ENCODE data around the gene CCSER2. TPM values are rescaled to one million over a fixed set of nuclear protein-coding genes. Genes with fewer than 3 reads are reported as not detected.

The CCSER2 gene
- total and polyA plus RNA-seq, 7 donors = 10.2 to 101 (median 83.2) TPM

- H3K4me1 ChIP-seq = no peaks in the 10 kb centered on the region
- intact Hi-C loops (cut with DNase I) = no loop called here
- 73 to 80% methylated on average over 3 of the region's 3 CpGs for WGBS, 2 donors
- no peaks in the 10 kb centered on the region for H3K27me3 ChIP-seq
- no peak for DNase-seq
- no peak overlapping the region for H3K27ac ChIP-seq
- no peaks in the 10 kb centered on the region for H3K36me3 ChIP-seq
- no peak overlapping the region for H3K4me3 ChIP-seq
- TF ChIP-seq POLR2A (IDR thresholded peaks at IDR 0.05) = no peak
- TF ChIP-seq POLR2AphosphoS5 (IDR thresholded peaks at IDR 0.05) = no peak
- TF ChIP-seq, protein P1, sequence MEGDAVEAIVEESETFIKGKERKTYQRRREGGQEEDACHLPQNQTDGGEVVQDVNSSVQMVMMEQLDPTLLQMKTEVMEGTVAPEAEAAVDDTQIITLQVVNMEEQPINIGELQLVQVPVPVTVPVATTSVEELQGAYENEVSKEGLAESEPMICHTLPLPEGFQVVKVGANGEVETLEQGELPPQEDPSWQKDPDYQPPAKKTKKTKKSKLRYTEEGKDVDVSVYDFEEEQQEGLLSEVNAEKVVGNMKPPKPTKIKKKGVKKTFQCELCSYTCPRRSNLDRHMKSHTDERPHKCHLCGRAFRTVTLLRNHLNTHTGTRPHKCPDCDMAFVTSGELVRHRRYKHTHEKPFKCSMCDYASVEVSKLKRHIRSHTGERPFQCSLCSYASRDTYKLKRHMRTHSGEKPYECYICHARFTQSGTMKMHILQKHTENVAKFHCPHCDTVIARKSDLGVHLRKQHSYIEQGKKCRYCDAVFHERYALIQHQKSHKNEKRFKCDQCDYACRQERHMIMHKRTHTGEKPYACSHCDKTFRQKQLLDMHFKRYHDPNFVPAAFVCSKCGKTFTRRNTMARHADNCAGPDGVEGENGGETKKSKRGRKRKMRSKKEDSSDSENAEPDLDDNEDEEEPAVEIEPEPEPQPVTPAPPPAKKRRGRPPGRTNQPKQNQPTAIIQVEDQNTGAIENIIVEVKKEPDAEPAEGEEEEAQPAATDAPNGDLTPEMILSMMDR (IDR thresholded peaks at IDR 0.05) = no peak
- TF ChIP-seq EP300 (IDR thresholded peaks at IDR 0.05) = no peak
- no peaks in the 10 kb centered on the region for H3K9me3 ChIP-seq
These were observed 38.2 kb upstream of the CCSER2 start for GRCh38 chr10:84290235-84290634.

DNA sequence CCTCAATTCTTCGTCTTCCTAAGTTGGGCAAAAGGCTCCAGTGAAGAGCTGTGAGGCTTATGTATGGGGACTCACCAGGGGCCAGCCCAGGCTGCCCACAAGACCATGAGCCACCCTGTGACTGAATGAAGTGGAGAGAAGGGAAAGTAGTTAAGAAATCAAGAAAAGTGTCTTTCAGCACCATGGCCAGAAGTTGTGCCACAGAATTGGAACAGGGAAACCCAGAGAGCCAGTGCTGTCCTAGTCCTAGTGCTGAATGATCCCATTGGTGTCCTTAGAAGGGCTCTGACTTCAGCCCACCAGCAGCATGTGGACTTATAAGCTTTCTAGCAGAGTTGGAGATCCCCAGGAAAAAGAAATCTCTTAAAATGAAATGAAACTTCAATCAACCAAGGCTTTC is 37.0 kb upstream of the CCSER2 start:
- Histone ChIP-seq H3K4me3 (no peak overlapping the region), H3K9me3 (no peaks in the 10 kb centered on the region), H3K27ac (no peak overlapping the region), H3K4me1 (no peaks in the 10 kb centered on the region), H3K36me3 (no peaks in the 10 kb centered on the region), H3K27me3 (no peaks in the 10 kb centered on the region)
- 28 to 40% methylated on average over 1 of the region's 1 CpG for WGBS, 2 donors
- intact Hi-C loops (cut with DNase I) = no loop called here
- TF ChIP-seq EP300 (IDR thresholded peaks at IDR 0.05) = no peak
- no peak for TF ChIP-seq POLR2A (IDR thresholded peaks at IDR 0.05)
- TF ChIP-seq, protein P1 (IDR thresholded peaks at IDR 0.05) = no peak
- TF ChIP-seq POLR2AphosphoS5 (IDR thresholded peaks at IDR 0.05) = no peak
- DNase-seq = no peak

GRCh38 chr10:84292502-84292901 is 35.9 kb upstream of the CCSER2 start:
- H3K4me1 ChIP-seq = no peaks in the 10 kb centered on the region
- intact Hi-C loops (cut with DNase I) = no loop called here
- 94 to 99% methylated on average over 2 of the region's 2 CpGs for WGBS, 2 donors
- no peak for TF ChIP-seq POLR2A (IDR thresholded peaks at IDR 0.05)
- no peak for TF ChIP-seq EP300 (IDR thresholded peaks at IDR 0.05)
- no peak for TF ChIP-seq POLR2AphosphoS5 (IDR thresholded peaks at IDR 0.05)
- TF ChIP-seq, protein P1 (IDR thresholded peaks at IDR 0.05) = no peak
- H3K27ac ChIP-seq = no peak overlapping the region
- H3K4me3 ChIP-seq = no peak overlapping the region
- DNase-seq = no peak
- H3K36me3 ChIP-seq = no peaks in the 10 kb centered on the region
- no peaks in the 10 kb centered on the region for H3K9me3 ChIP-seq
- H3K27me3 ChIP-seq = no peaks in the 10 kb centered on the region

GRCh38 chr10:84293171-84293570 is 35.2 kb upstream of the CCSER2 start:
- Histone ChIP-seq H3K4me3 (no peak overlapping the region), H3K4me1 (no peaks in the 10 kb centered on the region), H3K27me3 (no peaks in the 10 kb centered on the region), H3K36me3 (no peaks in the 10 kb centered on the region), H3K9me3 (no peaks in the 10 kb centered on the region), H3K27ac (no peak overlapping the region)
- TF ChIP-seq EP300 (IDR thresholded peaks at IDR 0.05) (no peak), POLR2AphosphoS5 (IDR thresholded peaks at IDR 0.05) (no peak), POLR2A (IDR thresholded peaks at IDR 0.05) (no peak)
- TF ChIP-seq, protein P1 (IDR thresholded peaks at IDR 0.05) = no peak
- no peak for DNase-seq
- intact Hi-C loops (cut with DNase I) = no loop called here
- 96 to 100% methylated on average over 1 of the region's 1 CpG for WGBS, 2 donors

- no peaks in the 10 kb centered on the region for H3K27me3 ChIP-seq
These were observed 34.8 kb upstream of the CCSER2 start for GRCh38 chr10:84293574-84294016.

More at GRCh38 chr10:84293574-84294016, 34.8 kb upstream of the CCSER2 start:
- no peak for DNase-seq
- H3K27ac ChIP-seq = no peak overlapping the region
- intact Hi-C loops (cut with DNase I) = no loop called here
- TF ChIP-seq POLR2A (IDR thresholded peaks at IDR 0.05) (no peak), POLR2AphosphoS5 (IDR thresholded peaks at IDR 0.05) (no peak)
- no peak overlapping the region for H3K4me3 ChIP-seq
- WGBS, 2 donors = 51 to 87% methylated on average over 4 of the region's 4 CpGs
- H3K9me3 ChIP-seq = no peaks in the 10 kb centered on the region
- H3K36me3 ChIP-seq = no peaks in the 10 kb centered on the region
- H3K4me1 ChIP-seq = no peaks in the 10 kb centered on the region
